GM12878 (cell line): ENCODE data around the gene NR2F1-AS1.

Experiments
- EGR1 ChIP-seq, 2 experiments: IDR thresholded peaks; 1 replicate in 1 of 2; 2 replicates in 1 of 2; pipeline ENCODE4 v1.6.1; 2011 to 2012; ENCODE audit warnings: low read depth in 2 of 2, low read length in 2 of 2, borderline replicate concordance in 1 of 2, mild to moderate bottlenecking in 1 of 2, moderate library complexity in 1 of 2
- EP300 ChIP-seq, 2 experiments: fragments of 150-350 bp in 1 of 2; IDR thresholded peaks; 2 replicates each; pipeline ENCODE4 v1.6.1; 2011 to 2012; ENCODE audit warnings: low read depth in 2 of 2, low read length in 2 of 2, borderline replicate concordance in 1 of 2, improper control_type of control experiment in 1 of 2, inconsistent platforms in 1 of 2; ENCODE audit not compliant: control insufficient read depth in 1 of 2
- POLR2A ChIP-seq: IDR thresholded peaks from 2 replicates; pipeline ENCODE4 v1.6.1; 2011; ENCODE audit warnings: low read depth, mild to moderate bottlenecking, low read length
- RELA ChIP-seq: fragments of 450-650 bp; IDR thresholded peaks from 2 replicates; pipeline ENCODE4 v1.8.0; 2014; ENCODE audit warnings: borderline replicate concordance; ENCODE audit not compliant: partially characterized antibody

- TF ChIP-seq POLR2A (no peak), RELA (no peak), EGR1 (IDR thresholded peaks at IDR 0.05; ENCODE audit: borderline replicate concordance in 1 of 2, low read depth in 2 of 2, low read length in 2 of 2) (no peak), EP300 (IDR thresholded peaks at IDR 0.05; ENCODE audit: borderline replicate concordance in 1 of 2, control insufficient read depth in 1 of 2, low read depth in 2 of 2, low read length in 2 of 2) (no peak)
Observed at GRCh38 chr5:93423300-93423699, 157.7 kb downstream of the NR2F1-AS1 start.
